ENCODE data around the gene ADAMTS6. TPM values are rescaled to one million over a fixed set of nuclear protein-coding genes. Genes with fewer than 3 reads are reported as not detected.

ADAMTS6 gene
- total RNA-seq, 2 experiments from 2014 or later = 2.0 to 2.6 TPM

GRCh38 chr5:65268525-65268924 lies 213.2 kb downstream of the ADAMTS6 start:
- TF ChIP-seq CTCF (IDR thresholded peaks at IDR 0.05) = no peak
- H3K27me3 Mint-ChIP-seq = no peaks in the 10 kb centered on the region
- no peak overlapping the region for H3K27ac Mint-ChIP-seq
- Histone ChIP-seq H3K27me3 (ENCODE audit: control insufficient read depth in 1 of 2, insufficient read depth in 2 of 2, low read length in 2 of 2) (no peaks in the 10 kb centered on the region), H3K9me3 (ENCODE audit: control insufficient read depth in 1 of 2, insufficient read depth in 1 of 2, low read length in 2 of 2) (no peaks in the 10 kb centered on the region), H3K4me3 (ENCODE audit: low read length) (no peak overlapping the region), H3K27ac (ENCODE audit: low read depth in 1 of 2, low read length in 2 of 2) (no peak overlapping the region), H3K4me1 (ENCODE audit: insufficient read depth, low read length) (no peaks in the 10 kb centered on the region), H3K36me3 (ENCODE audit: insufficient read depth, low read length) (no peaks in the 10 kb centered on the region)
- H3K4me3 Mint-ChIP-seq = no peak overlapping the region
- intact Hi-C loops (cut with DNase I, micrococcal nuclease) = no loop called here
- no peaks in the 10 kb centered on the region for H3K4me1 Mint-ChIP-seq (ENCODE audit: low read depth)
- no peaks in the 10 kb centered on the region for H3K36me3 Mint-ChIP-seq (ENCODE audit: low read depth)
- ATAC-seq (ENCODE audit: poor library complexity) (no peak), DNase-seq (no peak)
- no peaks in the 10 kb centered on the region for H3K9me3 Mint-ChIP-seq
- POLR2A ChIA-PET = no interaction called here
- CTCF ChIA-PET = no interaction called here

GRCh38 chr5:65264420-65264819 lies 217.3 kb downstream of the ADAMTS6 start:
- H3K27ac Mint-ChIP-seq = no peak overlapping the region
- no peaks in the 10 kb centered on the region for H3K4me1 ChIP-seq (ENCODE audit: insufficient read depth, low read length)
- H3K9me3 ChIP-seq (ENCODE audit: control insufficient read depth in 1 of 2, insufficient read depth in 1 of 2, low read length in 2 of 2) = no peaks in the 10 kb centered on the region
- TF ChIP-seq CTCF (IDR thresholded peaks at IDR 0.05) = no peak
- H3K27me3 Mint-ChIP-seq = no peaks in the 10 kb centered on the region
- no peak overlapping the region for H3K4me3 ChIP-seq (ENCODE audit: low read length)
- H3K36me3 ChIP-seq (ENCODE audit: insufficient read depth, low read length) = no peaks in the 10 kb centered on the region
- no peaks in the 10 kb centered on the region for H3K27me3 ChIP-seq (ENCODE audit: control insufficient read depth in 1 of 2, insufficient read depth in 2 of 2, low read length in 2 of 2)
- no peaks in the 10 kb centered on the region for H3K4me1 Mint-ChIP-seq (ENCODE audit: low read depth)
- POLR2A ChIA-PET = no interaction called here
- DNase-seq (no peak), ATAC-seq (ENCODE audit: poor library complexity) (no peak)
- CTCF ChIA-PET = no interaction called here
- H3K9me3 Mint-ChIP-seq = no peaks in the 10 kb centered on the region
- no peak overlapping the region for H3K4me3 Mint-ChIP-seq
- intact Hi-C loops (cut with DNase I, micrococcal nuclease) = no loop called here
- H3K27ac ChIP-seq (ENCODE audit: low read depth in 1 of 2, low read length in 2 of 2) = no peak overlapping the region
- no peaks in the 10 kb centered on the region for H3K36me3 Mint-ChIP-seq (ENCODE audit: low read depth)

- no peaks in the 10 kb centered on the region for H3K36me3 ChIP-seq (ENCODE audit: insufficient read depth, low read length)
- H3K4me1 ChIP-seq (ENCODE audit: insufficient read depth, low read length) = no peaks in the 10 kb centered on the region
- no peak overlapping the region for H3K4me3 ChIP-seq (ENCODE audit: low read length)
- Mint-ChIP-seq H3K9me3 (no peaks in the 10 kb centered on the region), H3K4me3 (no peak overlapping the region), H3K27me3 (no peaks in the 10 kb centered on the region), H3K27ac (no peak overlapping the region), H3K36me3 (ENCODE audit: low read depth) (no peaks in the 10 kb centered on the region), H3K4me1 (ENCODE audit: low read depth) (no peaks in the 10 kb centered on the region)
- ChIA-PET CTCF (no interaction called here), POLR2A (no interaction called here)
- no peaks in the 10 kb centered on the region for H3K27me3 ChIP-seq (ENCODE audit: control insufficient read depth in 1 of 2, insufficient read depth in 2 of 2, low read length in 2 of 2)
- intact Hi-C loops (cut with DNase I, micrococcal nuclease) = no loop called here
- DNase-seq (no peak), ATAC-seq (ENCODE audit: poor library complexity) (no peak)
- TF ChIP-seq CTCF (IDR thresholded peaks at IDR 0.05) = no peak
- peaks cover 0 to 3% of the 10 kb centered on the region in 2 experiments for H3K9me3 ChIP-seq (ENCODE audit: control insufficient read depth in 1 of 2, insufficient read depth in 1 of 2, low read length in 2 of 2)
- H3K27ac ChIP-seq (ENCODE audit: low read depth in 1 of 2, low read length in 2 of 2) = no peak overlapping the region
These were observed 218.4 kb downstream of the ADAMTS6 start for GRCh38 chr5:65263321-65263720.

All from CD4-positive, alpha-beta T cell (primary cell).